Hepatocyte (in vitro differentiated cells): ENCODE results near the gene SDSL. TPM values are rescaled to one million over a fixed set of nuclear protein-coding genes. Genes with fewer than 3 reads are reported as not detected.
A peak's percentile ranks its signal among the peaks of the same experiment; 100 is the strongest.

ENCODE experiments used
- DNase-seq: peaks from one replicate; pipeline ENCODE4 v3.0.0-alpha.2; 2016; ENCODE audit warnings: low spot score
- H2AFZ ChIP-seq: fragments of 200-600 bp; sonication (generic); 2 replicates; pipeline ENCODE4 v1.6.0; 2016; ENCODE audit warnings: antibody characterized with exemption, mild to moderate bottlenecking
- H3K27ac ChIP-seq: fragments of 200-600 bp; sonication (generic); 2 replicates; pipeline ENCODE4 v1.5.1; 2016; ENCODE audit warnings: mild to moderate bottlenecking
- H3K27me3 ChIP-seq: fragments of 200-600 bp; sonication (generic); 2 replicates; pipeline ENCODE4 v1.6.1; 2016
- H3K36me3 ChIP-seq: fragments of 200-600 bp; sonication (generic); replicated peaks from 2 replicates; pipeline ENCODE4 v1.5.1; 2016; ENCODE audit warnings: low read depth; ENCODE audit not compliant: insufficient read depth
- H3K4me1 ChIP-seq: fragments of 200-600 bp; sonication (generic); 2 replicates; pipeline ENCODE4 v1.5.1; 2016; ENCODE audit warnings: mild to moderate bottlenecking, moderate library complexity; ENCODE audit not compliant: insufficient read depth
- H3K4me2 ChIP-seq: fragments of 200-600 bp; sonication (generic); 2 replicates; pipeline ENCODE4 v1.6.0; 2016
- H3K4me3 ChIP-seq: fragments of 200-600 bp; sonication (generic); 2 replicates; pipeline ENCODE4 v1.5.1; 2016; ENCODE audit warnings: mild to moderate bottlenecking
- H3K79me2 ChIP-seq: fragments of 200-600 bp; sonication (generic); 2 replicates; pipeline ENCODE4 v1.6.0; 2017; ENCODE audit warnings: mild to moderate bottlenecking
- H3K9me2 ChIP-seq: fragments of 200-600 bp; sonication (generic); replicated peaks from 2 replicates; pipeline ENCODE4 v1.6.0; 2017; ENCODE audit warnings: mild to moderate bottlenecking; ENCODE audit not compliant: insufficient read depth
- H3K9me3 ChIP-seq: fragments of 200-600 bp; sonication (generic); 2 replicates; pipeline ENCODE4 v1.5.1; 2016; ENCODE audit warnings: low read depth, mild to moderate bottlenecking
- H4K20me1 ChIP-seq: fragments of 200-600 bp; sonication (generic); 2 replicates; pipeline ENCODE4 v1.6.0; 2016; ENCODE audit warnings: mild to moderate bottlenecking; ENCODE audit not compliant: insufficient read depth, poor library complexity, severe bottlenecking
- CTCF ChIP-seq: fragments of 200-600 bp; sonication (generic); IDR thresholded peaks from 2 replicates; pipeline ENCODE4 v1.5.1; 2016; ENCODE audit warnings: antibody characterized with exemption, mild to moderate bottlenecking; ENCODE audit not compliant: poor library complexity
- EZH2 ChIP-seq: fragments of 200-600 bp; sonication (generic); IDR thresholded peaks from 2 replicates; pipeline ENCODE4 v1.6.1; 2016; ENCODE audit warnings: antibody characterized with exemption, mild to moderate bottlenecking, borderline replicate concordance
- EZH2phosphoT487 ChIP-seq: fragments of 200-600 bp; sonication (generic); IDR thresholded peaks from one replicate; pipeline ENCODE4 v1.6.1; 2018; ENCODE audit warnings: antibody characterized with exemption, mild to moderate bottlenecking, low read depth, moderate library complexity; ENCODE audit not compliant: unreplicated experiment, severe bottlenecking
- WGBS: methylation state at CpG from one replicate; pipeline ENCODE4 v1.1.6; 2016; ENCODE audit warnings: low lambda C conversion rate; ENCODE audit errors: missing lambda C conversion rate; 5-methylcytosine and 5-hydroxymethylcytosine counted together
- polyA plus RNA-seq: library from polyadenylated mRNA; unstranded; fragments of >200 nt; fragmentation: Nextera tagmentation; extraction: Ambion mirVana; gene quantifications from 2 replicates; pipeline ENCODE4 v1.2.1, GENCODE V29; 2016
- total RNA-seq: library from RNA; depleted of rRNA; stranded (reverse); fragments of >200 nt; gene quantifications from 2 replicates; pipeline ENCODE4 v1.2.3, GENCODE V29; 2014

SDSL gene
- total and polyA plus RNA-seq, 2 experiments from 2014 or later = 10.3 to 26.7 TPM

GRCh38 chr12:113403435-113404415 lies 18.5 kb upstream of the SDSL start, which contains the start of gene SDS:
Gene SDS (minus strand): TSS chr12:113403887. CDS start chr12:113399708, 4,179 bp downstream.
- no peaks in the 10 kb centered on the region for H3K36me3 ChIP-seq
- peak; percentile 61 for DNase-seq
- TF ChIP-seq EZH2phosphoT487 (no peak), CTCF (no peak), EZH2 (no peak)
- H3K79me2 ChIP-seq = no peaks in the 10 kb centered on the region
- H3K27me3 ChIP-seq = no peaks in the 10 kb centered on the region
- no peak within 1 kb of the TSS for H3K4me3 ChIP-seq
- H3K9me2 ChIP-seq = no peaks in the 10 kb centered on the region
- no peaks in the 10 kb centered on the region for H3K4me1 ChIP-seq
- WGBS = 71% methylated on average over 14 of the region's 14 CpGs
- no peak within 1 kb of the TSS for H3K27ac ChIP-seq
- H2AFZ ChIP-seq = no peak within 1 kb of the TSS
- peak within 1 kb of the TSS; percentile 37 for H3K4me2 ChIP-seq
- H3K9me3 ChIP-seq = no peaks in the 10 kb centered on the region
- H4K20me1 ChIP-seq = no peaks in the 10 kb centered on the region

GRCh38 chr12:113405694-113406093 lies 16.5 kb upstream of the SDSL start:
- H2AFZ ChIP-seq = no peak overlapping the region
- H3K4me2 ChIP-seq = no peak overlapping the region
- H3K9me2 ChIP-seq = no peaks in the 10 kb centered on the region
- no peaks in the 10 kb centered on the region for H3K9me3 ChIP-seq
- no peak overlapping the region for H3K27ac ChIP-seq
- no peaks in the 10 kb centered on the region for H3K27me3 ChIP-seq
- no peak for TF ChIP-seq EZH2phosphoT487
- no peak for TF ChIP-seq EZH2
- no peak for TF ChIP-seq CTCF
- H3K4me1 ChIP-seq = no peaks in the 10 kb centered on the region
- H4K20me1 ChIP-seq = no peaks in the 10 kb centered on the region
- 77% methylated on average over 3 of the region's 3 CpGs for WGBS
- H3K36me3 ChIP-seq = no peaks in the 10 kb centered on the region
- no peak for DNase-seq
- H3K79me2 ChIP-seq = no peaks in the 10 kb centered on the region
- H3K4me3 ChIP-seq = no peak overlapping the region

- WGBS = 82% methylated on average over 6 of the region's 6 CpGs
- Histone ChIP-seq H3K27me3 (no peaks in the 10 kb centered on the region), H3K36me3 (no peaks in the 10 kb centered on the region), H3K4me1 (no peaks in the 10 kb centered on the region), H2AFZ (no peak overlapping the region), H4K20me1 (no peaks in the 10 kb centered on the region), H3K4me2 (no peak overlapping the region), H3K27ac (no peak overlapping the region), H3K9me2 (no peaks in the 10 kb centered on the region), H3K79me2 (no peaks in the 10 kb centered on the region), H3K4me3 (no peak overlapping the region), H3K9me3 (no peaks in the 10 kb centered on the region)
- TF ChIP-seq EZH2phosphoT487 (no peak), CTCF (no peak), EZH2 (no peak)
- DNase-seq = no peak
These were observed 14.1 kb upstream of the SDSL start for GRCh38 chr12:113407931-113408600.
